Activated CD4-positive, CD25-positive, alpha-beta regulatory T cell treated with anti-CD3 and anti-CD28 coated beads, Interleukin-2, amount 50 U/mL, for 72 hours (primary cell): ENCODE results near the gene APBB2.
"Not testable (repeated sequence)": the region's sequence is repeated elsewhere in the genome, so short reads cannot be mapped to it uniquely, and the experiment has no call there.

Source experiments
- DNase-seq: peaks from one replicate; pipeline ENCODE4 v3.0.0; 2021

APBB2 gene

GRCh38 chr4:40840985-40841571 lies 373.3 kb downstream of the APBB2 start:
- DNase-seq: peak; percentile 76

DNA sequence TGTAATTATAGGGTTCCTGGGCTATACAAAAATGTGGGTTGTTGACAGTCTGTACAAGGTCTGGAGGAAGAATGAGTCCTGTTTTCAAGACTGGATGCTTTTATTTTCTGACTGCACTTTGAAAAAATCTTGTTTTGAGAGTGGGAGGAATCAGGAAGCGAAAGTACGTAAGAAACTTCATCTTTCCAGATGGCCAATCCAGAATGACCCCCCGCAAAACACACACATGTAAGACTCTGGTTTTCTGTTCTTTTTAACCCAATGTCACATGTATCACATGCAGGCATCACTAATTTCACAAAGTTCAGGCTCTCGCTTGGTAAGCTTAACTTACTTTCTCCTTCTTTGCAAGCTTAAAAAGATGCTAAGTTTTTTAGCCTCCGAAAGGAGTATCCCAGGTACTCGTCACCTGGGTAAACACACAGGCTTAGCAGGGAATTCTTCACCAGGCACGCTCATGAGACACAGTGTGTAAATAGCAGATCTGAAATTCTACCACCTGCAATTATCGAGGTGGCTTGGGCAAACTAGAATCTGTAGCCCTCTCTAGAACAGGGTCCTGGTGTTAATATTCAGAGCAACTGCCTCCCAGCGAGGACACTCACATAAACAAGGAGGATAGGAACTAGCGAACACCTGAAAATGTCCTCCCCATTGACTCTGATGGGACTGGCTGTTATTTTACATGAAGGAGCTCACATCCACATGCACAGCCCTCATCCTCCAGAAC lies 373.9 kb downstream of the APBB2 start:
- DNase-seq: no peak

- DNase-seq: no peak
These were observed 375.6 kb downstream of the APBB2 start for GRCh38 chr4:40838742-40839141.

- no peak for DNase-seq
These were observed 377.1 kb downstream of the APBB2 start for GRCh38 chr4:40837094-40837870.

DNA sequence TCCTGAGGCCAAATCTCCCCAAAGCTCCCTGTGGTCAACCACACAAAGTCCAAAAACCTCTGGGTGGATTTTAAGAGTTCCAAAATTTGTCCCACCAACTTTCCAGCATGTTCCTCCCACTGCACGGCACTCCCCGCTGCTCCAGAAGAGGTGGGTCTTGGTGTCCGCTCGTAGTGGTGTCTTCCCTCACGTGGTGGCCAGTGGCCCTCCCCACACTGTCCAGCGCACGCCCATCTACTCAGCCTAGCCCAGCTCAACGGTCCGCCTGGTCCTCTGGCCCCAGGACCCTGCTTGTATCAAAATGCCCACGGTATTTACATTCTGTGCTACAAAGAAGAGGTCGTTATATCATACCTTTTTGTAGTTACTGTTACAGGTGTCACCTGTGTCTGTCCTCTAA lies 381.1 kb downstream of the APBB2 start:
- no peak for DNase-seq

- no peak for DNase-seq
These were observed 382.2 kb downstream of the APBB2 start for GRCh38 chr4:40832175-40832574.

- DNase-seq: no peak
These were observed 383.0 kb downstream of the APBB2 start for GRCh38 chr4:40831146-40831907.

GRCh38 chr4:40829586-40829985 lies 384.8 kb downstream of the APBB2 start:
- no peak for DNase-seq

DNA sequence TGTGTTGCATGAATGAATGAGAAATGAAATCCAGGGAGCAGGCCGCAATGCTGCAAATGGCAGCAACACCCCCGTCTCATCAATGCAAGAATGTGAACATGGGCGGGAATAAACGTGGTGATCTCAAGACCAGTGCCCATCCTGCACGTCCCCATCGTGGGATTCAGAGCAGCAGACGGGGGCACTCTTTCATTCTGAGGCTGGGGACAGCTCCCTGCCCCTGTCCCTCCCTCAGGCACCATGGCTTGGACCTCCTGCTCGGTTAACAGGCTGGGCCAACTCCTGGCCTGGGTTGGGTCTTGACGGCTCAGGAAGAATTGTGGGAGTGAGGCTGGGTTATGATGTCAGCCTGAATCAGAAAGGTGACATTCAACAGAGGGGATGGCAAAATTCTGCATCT lies 385.7 kb downstream of the APBB2 start:
- DNase-seq: no peak

DNA sequence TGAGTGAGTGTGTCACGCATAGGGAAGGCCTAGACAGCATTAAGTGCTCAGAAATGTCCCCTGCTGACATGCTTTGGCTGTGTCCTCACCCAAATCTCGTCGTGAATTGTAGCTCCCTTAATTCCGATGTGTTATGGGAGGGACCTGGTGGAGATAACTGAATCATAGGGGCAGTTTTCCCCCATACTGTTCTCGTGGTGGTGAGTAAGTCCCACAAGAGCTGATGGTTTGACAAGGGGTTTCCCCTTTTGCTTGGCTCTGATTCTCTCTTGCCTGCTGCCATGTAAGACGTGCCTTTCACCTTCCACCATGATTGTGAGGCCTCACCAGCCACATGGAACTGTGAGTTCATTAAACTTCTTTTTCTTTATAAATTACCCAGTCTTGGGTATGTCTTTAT lies 386.6 kb downstream of the APBB2 start:
- DNase-seq: no peak

GRCh38 chr4:40826821-40827220 lies 387.5 kb downstream of the APBB2 start:
- DNase-seq: no peak

DNA sequence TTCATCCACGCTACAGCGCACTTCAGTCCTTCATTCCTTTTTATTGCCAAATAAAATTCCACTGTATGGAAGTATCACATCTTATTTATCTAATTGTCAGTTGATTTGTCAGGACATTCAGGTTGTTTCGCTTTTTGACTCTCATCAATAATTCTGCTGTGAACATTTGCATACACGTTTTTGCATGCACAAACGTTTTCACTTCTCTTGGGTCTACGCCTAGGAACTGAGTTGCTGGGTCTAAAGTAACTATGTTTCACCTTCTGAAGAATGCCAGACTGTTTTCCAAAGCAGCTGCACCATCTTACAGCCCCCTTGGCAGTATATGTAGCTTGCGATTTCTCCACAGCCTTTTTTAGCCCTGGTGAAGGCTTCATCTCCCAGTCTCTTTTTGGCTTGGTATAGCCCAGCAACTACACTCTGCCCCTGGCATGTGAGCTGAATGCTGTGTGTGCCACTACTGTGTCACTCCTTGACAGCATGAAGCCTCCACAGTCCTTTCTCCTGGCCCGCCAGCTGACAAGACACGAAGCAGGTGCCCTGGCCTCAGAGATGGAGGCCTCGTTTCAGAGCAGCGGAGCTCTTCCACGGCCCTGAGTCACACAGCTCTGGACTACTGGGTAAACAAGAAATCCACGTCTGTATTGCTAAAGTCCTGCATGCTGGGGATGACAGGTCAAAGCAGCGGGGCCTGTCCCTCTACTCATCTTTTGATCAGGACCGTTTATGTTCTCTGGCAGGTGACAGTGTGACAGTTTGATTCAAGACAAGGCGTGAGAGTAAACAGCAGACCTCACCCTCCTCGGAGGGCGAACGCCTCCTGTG lies 389.1 kb downstream of the APBB2 start:
- no peak for DNase-seq

DNA sequence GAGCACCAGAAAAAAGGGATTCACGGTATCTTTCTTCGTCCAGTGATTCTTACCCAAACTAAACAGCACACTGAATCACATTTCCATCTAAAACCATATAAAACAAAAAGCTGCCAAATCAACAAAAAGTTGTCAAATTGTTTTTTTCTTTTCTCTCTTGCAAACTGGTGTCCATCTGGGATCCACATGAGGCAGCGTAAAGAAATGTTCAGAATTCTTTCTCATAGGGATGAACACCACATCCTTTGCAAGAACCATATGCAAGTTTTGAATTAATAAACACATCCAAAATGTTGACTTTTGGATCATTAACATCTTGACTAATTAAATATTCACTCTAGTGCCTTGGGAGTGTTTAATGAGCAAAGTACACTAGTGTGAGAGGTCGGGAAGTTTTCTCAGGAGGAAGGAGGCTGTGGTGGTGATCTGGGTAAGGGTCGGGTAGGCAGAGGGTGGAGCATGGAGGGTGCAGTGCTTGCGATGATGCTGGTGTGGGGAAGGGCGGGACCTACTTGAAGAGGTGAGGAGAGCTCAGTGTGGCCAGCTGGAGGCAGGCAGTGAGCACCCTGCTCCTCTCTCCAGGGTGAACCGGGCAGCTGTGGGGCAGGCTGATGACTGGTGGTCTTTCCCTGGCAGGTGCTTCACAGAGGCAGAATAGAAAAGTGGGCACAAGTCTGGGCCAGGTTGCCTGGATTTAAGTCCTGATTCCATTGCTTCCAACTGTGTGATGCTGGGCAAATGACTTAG lies 391.7 kb downstream of the APBB2 start:
- no peak for DNase-seq

DNA sequence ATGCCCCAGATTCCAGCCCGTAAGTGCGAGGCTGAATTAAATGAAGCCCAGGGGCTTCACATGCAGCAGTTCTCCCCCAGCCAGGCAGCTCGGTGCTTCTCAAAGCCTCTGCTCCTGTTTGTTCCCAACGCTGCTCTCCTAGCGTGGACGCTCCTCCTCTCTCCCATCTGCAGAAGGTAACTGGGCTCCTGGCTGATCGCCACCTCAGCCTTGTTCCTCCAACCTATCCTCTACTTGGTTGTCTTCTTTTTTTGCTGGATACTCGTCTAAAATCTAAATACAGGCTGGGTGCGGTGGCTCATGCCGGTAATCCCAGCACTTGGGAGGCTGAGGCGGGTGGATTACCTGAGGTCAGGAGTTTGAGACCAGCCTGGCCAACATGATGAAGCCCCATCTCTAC lies 394.2 kb downstream of the APBB2 start:
- DNase-seq: no peak

DNA sequence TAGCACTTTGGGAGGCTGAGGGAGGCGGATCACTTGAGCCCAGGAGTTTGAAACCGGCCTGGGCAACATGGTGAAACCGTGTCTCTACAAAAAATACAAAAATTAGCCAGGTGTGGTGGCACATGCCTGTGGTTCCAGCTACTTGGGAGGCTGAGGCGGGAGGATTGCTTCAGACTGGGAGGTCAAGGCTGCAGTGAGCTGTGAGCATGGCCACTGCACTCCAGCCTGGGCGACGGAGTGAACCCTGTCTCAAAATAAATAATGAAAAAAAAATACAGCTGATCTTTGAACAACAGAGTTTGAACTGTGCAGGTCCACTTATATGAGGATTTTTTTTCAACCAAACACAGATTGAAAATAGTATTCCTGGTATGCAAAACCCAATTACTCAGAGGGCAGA lies 397.2 kb downstream of the APBB2 start:
- DNase-seq: not testable (repeated sequence)

- DNase-seq: no peak
These were observed 401.5 kb downstream of the APBB2 start for GRCh38 chr4:40812856-40813255.

GRCh38 chr4:40812386-40812785 lies 402.0 kb downstream of the APBB2 start:
- DNase-seq: no peak

DNA sequence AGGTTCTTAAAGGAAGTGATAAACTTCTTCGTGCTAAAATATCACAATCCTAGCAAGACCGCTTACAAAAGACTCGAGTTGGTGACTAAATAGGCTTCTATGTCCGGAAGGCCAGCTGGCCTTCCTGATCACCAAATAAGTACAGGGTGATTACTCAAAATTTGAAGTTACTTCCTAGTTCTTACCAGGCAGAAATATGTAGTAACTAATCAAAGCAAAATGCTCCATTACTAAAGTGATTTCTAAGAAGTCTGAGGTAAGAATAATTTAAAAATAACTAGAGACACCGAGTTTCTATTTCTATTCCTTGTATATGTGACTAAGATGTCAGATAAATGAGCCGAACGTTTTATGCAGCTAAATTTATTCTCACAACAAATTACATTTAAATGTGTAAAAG lies 402.4 kb downstream of the APBB2 start:
- DNase-seq: no peak

DNA sequence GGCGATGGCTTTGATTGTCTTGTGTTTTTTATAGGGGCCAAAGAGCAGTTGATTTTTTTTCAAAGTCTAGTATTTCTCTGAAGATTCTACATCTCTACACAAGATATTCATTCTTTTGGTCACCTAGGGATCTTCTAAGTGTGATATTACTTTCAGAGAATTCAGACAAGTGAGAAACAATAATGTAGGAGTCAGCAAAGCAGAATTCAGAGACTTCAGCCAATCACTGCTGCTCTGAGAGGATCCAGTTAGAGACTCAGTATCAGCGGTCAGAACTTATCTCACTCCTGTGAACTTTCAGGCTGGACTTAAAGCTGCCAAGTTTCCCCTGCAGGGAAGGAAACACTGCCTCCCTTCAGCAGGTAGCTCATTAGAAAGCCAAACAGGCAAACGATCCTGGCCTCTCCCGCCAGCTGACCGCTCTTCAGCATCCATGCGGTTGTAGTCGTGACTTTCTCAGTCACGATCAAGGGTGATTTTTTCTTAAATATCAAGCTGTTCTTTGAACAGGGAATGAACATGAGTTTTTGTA lies 405.4 kb downstream of the APBB2 start:
- DNase-seq: no peak

DNA sequence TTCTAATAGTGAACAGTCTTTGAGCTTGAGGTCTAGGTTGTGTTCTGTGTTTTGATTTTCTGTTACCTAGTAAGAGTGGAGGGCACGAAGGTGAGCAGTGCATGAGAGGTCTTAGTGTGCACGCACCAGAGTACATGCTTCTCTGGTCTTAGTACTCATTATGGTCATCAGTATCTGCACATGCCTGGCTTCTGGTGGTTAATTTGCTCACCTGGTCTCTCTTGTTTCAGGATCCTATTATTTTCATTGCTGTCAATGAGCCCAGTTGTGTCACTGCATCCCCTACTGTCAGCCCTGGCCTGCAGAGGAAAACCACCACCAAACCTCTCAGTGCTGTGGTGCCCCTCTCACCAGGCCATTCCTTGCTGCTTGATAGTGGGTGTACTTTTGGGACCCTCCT lies 409.7 kb downstream of the APBB2 start:
- DNase-seq: no peak

DNA sequence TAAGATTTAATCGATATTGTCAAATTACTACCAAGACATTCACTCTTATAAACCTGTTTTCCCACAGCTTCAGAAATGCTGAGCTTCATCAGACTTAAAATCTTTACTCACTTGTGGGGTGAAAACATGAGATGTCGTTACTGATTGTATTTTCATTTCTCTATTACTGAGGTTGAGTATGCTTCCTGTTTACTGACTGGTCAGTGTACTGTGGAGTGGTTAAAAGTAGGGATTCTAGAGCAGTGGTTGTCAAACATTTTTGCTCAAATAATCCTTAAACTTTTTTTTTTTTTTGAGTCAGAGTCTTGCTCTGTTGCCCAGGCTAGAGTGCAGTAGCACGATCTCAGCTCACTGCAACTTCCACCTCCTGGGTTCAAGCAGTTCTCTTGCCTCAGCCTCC lies 414.3 kb downstream of the APBB2 start:
- DNase-seq: no peak
